Esophagus muscularis mucosa (tissue), 4 donors: ENCODE data around the gene ERCC3.

Experiments used
- CTCF ChIP-seq, 3 experiments: fragments of 200-600 bp in 2 of 3; fragments of 450-650 bp in 1 of 3; sonication (generic) in 2 of 3; IDR thresholded peaks; one replicate each; pipeline ENCODE4 v1.5.1; 2017 to 2019; ENCODE audit warnings: antibody characterized with exemption in 3 of 3, mild to moderate bottlenecking in 2 of 3, moderate library complexity in 1 of 3
- EP300 ChIP-seq: sonication (generic); formaldehyde crosslinking; IDR thresholded peaks from one replicate; pipeline ENCODE4 v1.6.1; 2017; ENCODE audit warnings: antibody characterized with exemption
- POLR2A ChIP-seq: fragments of 450-650 bp; IDR thresholded peaks from one replicate; pipeline ENCODE4 v1.6.1; 2017; ENCODE audit warnings: antibody characterized with exemption, moderate library complexity, mild to moderate bottlenecking, low read depth
- POLR2AphosphoS5 ChIP-seq, 2 donors: sonication (generic); formaldehyde crosslinking; IDR thresholded peaks; one replicate each; pipeline ENCODE4 v1.6.1; 2017; ENCODE audit warnings: antibody characterized with exemption in 2 of 2

- no peak for TF ChIP-seq CTCF (IDR thresholded peaks at IDR 0.05)
- no peak for TF ChIP-seq POLR2AphosphoS5 (IDR thresholded peaks at IDR 0.05)
- TF ChIP-seq POLR2A: no peak
- TF ChIP-seq EP300: no peak
Measured at GRCh38 chr2:127320067-127320466, 26.1 kb upstream of the ERCC3 start.
